HG02852 (cell line): Measurements from ENCODE around the gene SULT2B1.
"Not testable (repeated sequence)": the region's sequence is repeated elsewhere in the genome, so short reads cannot be mapped to it uniquely, and the experiment has no call there.

Experiments used
- ATAC-seq: cut with Tn5 transposase; IDR thresholded peaks from one replicate; pipeline ENCODE4 v1.9.1; 2021; ENCODE audit warnings: mild to moderate bottlenecking, moderate library complexity; ENCODE audit not compliant: unreplicated experiment

The SULT2B1 gene

GRCh38 chr19:48618278-48618915, 66.4 kb downstream of the SULT2B1 start:
- no peak for ATAC-seq

DNA sequence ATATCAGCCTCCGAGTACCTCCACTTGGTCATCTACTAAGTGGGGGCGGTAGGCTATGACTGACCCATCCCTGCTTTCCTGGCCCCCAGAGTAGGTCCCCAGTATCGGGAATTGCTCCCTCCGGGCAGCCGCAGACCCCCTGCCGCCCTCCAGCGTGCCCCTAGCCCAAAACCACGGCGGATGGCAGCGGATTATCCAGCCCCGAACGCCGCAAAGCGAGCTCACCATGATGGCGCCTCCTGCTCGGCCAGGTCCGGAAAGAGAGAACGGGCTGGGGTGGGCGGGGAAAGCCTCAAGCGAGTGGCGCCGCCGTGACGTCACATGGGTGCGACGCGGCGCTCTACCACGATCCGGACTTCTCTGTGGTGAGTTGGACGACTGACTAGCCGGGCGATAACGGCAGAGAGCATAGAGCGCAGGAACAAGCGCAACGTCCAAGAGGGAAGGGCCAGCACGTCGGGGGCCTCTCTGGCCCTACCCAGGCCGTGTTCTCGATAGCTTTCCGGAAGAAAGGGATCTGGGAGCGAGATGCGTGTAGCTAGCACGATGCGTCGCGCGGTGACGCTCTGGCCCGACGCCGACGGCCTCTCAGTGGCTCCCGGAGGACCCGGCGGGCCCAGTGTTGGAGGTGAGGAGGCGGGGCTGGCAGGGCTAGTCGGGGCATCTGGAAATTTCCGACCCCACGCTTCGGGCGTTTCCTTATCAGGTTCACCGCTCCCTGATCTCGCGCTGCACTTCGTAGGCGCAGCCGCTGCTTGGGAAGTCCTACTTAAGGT, 67.1 kb downstream of the SULT2B1 start, which contains the start of the genes RPL18 and SPHK2:
TSS of gene RPL18 (minus strand) at position 263 of the 776 bp plus-strand sequence. CDS start at position 228, 35 bp downstream.
TSS of gene SPHK2 (plus strand) at position 591 of the 776 bp plus-strand sequence. CDS start 1,009 bp downstream, outside the sequence.
- ATAC-seq: peak; percentile 83

GRCh38 chr19:48619692-48620585, 68.0 kb downstream of the SULT2B1 start:
- no peak for ATAC-seq

DNA sequence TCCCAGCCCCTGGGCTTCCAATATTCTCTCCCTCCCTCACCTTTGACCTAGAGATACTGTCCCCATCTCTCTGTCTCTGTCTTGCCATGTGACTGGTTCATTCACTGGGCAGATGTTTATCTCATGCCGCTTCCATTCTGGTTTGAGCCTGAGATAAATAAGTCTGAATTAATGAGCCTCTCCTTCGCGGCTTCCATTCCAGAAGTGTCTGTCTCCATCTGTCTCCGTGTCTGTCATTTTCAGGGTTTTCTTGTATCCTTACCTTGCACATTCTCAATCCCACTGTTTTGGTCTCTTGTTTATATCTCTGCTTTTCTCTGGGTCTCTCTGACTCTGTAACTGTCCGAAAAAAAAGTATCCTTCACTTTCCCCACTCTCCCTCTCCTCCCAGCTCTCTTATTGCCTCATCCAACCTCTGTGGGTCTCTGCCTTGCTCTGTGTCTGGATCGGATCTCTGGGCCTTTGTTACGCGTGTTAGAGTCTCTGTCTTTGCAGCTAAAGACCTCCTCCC, 71.6 kb downstream of the SULT2B1 start:
- no peak for ATAC-seq

GRCh38 chr19:48624067-48624594, 72.2 kb downstream of the SULT2B1 start:
- ATAC-seq: peak; percentile 64

GRCh38 chr19:48624791-48625723, 73.1 kb downstream of the SULT2B1 start:
- no peak for ATAC-seq

GRCh38 chr19:48625891-48626327, 73.9 kb downstream of the SULT2B1 start:
- no peak for ATAC-seq

- no peak for ATAC-seq
Measured at GRCh38 chr19:48627201-48627864, 75.4 kb downstream of the SULT2B1 start.

GRCh38 chr19:48627865-48628314, 75.9 kb downstream of the SULT2B1 start:
- no peak for ATAC-seq

GRCh38 chr19:48628486-48629296, 76.7 kb downstream of the SULT2B1 start:
- no peak for ATAC-seq

GRCh38 chr19:48629297-48629598, 77.3 kb downstream of the SULT2B1 start:
- no peak for ATAC-seq

DNA sequence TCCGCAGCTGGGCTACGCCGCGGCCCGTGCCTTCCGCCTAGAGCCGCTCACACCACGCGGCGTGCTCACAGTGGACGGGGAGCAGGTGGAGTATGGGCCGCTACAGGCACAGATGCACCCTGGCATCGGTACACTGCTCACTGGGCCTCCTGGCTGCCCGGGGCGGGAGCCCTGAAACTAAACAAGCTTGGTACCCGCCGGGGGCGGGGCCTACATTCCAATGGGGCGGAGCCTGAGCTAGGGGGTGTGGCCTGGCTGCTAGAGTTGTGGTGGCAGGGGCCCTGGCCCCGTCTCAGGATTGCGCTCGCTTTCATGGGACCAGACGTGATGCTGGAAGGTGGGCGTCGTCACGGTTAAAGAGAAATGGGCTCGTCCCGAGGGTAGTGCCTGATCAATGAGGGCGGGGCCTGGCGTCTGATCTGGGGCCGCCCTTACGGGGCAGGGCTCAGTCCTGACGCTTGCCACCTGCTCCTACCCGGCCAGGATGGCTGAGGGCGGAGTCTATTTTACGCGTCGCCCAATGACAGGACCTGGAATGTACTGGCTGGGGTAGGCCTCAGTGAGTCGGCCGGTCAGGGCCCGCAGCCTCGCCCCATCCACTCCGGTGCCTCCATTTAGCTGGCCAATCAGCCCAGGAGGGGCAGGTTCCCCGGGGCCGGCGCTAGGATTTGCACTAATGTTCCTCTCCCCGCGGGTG, 77.8 kb downstream of the SULT2B1 start:
- no peak for ATAC-seq

DNA sequence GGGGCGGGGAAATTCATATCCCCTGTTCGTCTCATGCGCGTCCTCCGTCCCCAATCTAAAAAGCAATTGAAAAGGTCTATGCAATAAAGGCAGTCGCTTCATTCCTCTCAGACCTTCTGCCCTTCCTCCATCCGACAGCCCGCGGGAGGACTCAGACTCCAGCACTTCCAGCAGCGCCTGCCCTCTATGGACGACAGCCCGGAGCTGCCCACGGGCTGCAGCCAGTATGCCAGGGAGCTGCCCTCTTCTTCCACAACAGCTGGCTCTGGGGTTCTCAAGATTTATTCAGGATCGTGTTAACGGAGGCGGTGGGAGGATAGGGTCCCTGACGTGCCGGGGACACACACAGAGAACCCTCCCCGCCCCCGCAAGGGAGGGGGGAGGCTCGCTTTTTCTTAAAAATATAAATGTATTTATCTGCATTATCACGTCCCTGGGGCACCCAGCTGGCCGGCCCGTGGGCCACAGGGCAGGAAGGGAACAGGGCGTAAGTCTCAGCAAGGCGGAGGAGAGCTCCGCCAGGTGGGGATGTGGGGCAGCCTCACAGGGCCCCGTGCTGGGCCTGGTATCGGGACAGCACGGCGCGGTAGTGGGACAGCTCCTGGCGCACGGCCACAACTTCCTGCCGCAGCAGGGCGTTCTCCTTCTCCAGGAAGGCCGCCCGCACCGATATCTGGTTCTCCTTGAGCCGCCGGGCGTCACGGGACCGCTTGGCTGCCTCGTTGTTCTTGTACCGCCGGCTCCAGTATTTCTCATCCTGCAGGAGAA, 78.5 kb downstream of the SULT2B1 start:
- no peak for ATAC-seq

DNA sequence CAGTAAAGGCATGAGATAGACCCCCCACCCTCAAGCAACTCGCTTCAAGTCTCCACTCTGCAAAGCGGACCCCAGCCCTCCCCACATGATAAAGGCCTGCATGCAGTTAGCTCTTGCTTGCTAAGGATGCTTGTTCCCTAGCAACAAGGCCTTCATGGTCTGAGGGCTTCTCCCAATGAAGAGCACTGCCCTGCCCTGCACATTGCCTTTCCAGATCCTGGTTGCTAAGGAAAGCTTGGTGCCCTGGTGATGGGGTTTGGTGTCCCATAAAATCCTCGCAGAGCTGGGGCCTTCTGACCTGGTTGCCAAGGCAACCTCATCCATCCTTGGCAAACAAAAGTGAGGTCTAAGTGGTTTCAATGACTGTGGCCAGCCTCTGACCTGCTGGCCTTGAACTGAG, 79.3 kb downstream of the SULT2B1 start:
- ATAC-seq: no peak

DNA sequence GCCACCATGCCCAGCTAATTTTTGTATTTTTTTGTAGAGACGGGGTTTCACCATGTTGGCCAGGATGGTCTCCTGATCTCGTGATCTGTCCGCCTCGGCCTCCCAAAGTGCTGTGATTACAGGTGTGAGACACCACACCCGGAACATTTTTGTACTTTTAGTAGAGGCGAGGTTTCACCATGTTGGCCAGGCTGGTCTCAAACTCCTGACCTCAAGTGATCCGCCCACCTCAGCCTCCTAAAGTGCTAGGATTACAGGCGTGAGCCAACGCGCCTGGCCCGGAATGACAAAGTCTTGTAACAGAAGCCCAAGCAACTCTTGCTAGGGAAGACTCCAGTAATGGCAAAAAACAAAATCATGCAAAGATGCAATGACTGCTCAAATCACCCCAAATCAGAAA, 80.3 kb downstream of the SULT2B1 start:
- ATAC-seq: not testable (repeated sequence)

DNA sequence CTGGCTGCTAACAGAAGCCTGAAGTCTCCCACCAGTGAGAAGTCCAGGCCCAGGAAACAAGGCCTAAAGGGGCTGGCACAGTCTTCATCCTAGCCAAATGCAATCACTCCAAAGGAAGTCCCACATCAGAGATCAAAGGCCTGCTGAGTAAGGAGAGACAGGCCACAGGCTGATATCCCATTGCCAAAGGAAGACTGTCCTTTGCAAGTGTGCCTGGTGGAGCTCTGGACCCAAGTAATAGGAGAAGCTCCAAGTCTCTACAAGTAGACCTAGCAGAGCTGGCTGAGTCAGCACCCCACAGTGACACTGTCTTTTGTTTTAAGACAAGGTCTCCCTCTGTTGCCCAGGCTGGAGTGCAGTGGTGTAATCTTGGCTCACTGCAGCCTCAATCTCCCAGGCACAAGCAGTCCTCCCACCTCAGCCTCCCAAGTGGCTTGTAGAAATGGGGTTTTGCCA, 80.7 kb downstream of the SULT2B1 start:
- ATAC-seq: no peak
